GM12892 (cell line): ENCODE measurements around the gene CHRNA10. TPM values are rescaled to one million over a fixed set of nuclear protein-coding genes. Genes with fewer than 3 reads are reported as not detected.

Experiments
- DNase-seq: peaks from one replicate; pipeline ENCODE4 v3.0.0; 2011; ENCODE audit not compliant: insufficient read length
- FAIRE-seq: peaks from 2 replicates; lab custom pipeline; 2011; peaks lifted over from hg19 to GRCh38; lab: Jason Lieb, UNC
- POLR2A ChIP-seq: IDR thresholded peaks from 2 replicates; pipeline ENCODE4 v1.6.1; 2011; ENCODE audit warnings: low read depth, low read length, control low read depth
- POLR2AphosphoS5 ChIP-seq: IDR thresholded peaks from 2 replicates; pipeline ENCODE4 v1.6.1; 2011; ENCODE audit warnings: low read depth, low read length, control low read depth
- TAF1 ChIP-seq: IDR thresholded peaks from 2 replicates; pipeline ENCODE4 v1.6.1; 2011; ENCODE audit warnings: low read depth, mild to moderate bottlenecking, control low read depth, low read length, borderline replicate concordance
- polyA plus RNA-seq: library from polyadenylated mRNA; unstranded; fragments of >200 nt; gene quantifications from one replicate; pipeline ENCODE4 v1.2.1, GENCODE V29; 2012; ENCODE audit warnings: missing spikeins, inconsistent platforms; ENCODE audit not compliant: missing spikeins

Gene CHRNA10, protein sequence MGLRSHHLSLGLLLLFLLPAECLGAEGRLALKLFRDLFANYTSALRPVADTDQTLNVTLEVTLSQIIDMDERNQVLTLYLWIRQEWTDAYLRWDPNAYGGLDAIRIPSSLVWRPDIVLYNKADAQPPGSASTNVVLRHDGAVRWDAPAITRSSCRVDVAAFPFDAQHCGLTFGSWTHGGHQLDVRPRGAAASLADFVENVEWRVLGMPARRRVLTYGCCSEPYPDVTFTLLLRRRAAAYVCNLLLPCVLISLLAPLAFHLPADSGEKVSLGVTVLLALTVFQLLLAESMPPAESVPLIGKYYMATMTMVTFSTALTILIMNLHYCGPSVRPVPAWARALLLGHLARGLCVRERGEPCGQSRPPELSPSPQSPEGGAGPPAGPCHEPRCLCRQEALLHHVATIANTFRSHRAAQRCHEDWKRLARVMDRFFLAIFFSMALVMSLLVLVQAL
- 0.53 TPM for polyA plus RNA-seq

- TF ChIP-seq POLR2AphosphoS5 (no peak), TAF1 (no peak), POLR2A (no peak)
- DNase-seq, result no peak
- no peak for FAIRE-seq
These were observed at the start of gene CHRNA10 for GRCh38 chr11:3671334-3672254. Gene CHRNA10 (minus strand): TSS chr11:3671384. CDS start chr11:3671312, 72 bp downstream.

DNA sequence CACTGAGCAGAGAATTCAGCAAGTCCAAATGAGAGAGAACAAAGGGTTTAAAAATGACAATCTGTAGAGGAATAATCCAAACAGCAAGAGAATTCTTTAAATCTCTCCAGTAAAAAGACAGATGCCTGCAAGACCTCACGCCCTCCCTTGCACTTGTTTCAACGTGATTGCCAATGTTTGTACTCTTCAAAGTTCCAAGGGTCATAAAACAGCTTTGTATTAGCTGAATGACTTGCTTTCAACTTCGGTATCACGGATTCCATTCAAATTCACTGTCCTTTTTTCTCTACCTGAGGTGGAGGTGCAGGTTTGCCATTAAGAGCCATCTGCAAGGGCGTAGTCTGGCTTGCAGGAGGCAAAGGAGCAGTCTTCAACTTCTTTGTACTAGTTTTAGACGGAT, 41.1 kb upstream of the CHRNA10 start:
- TF ChIP-seq TAF1, result no peak
- TF ChIP-seq POLR2A, result no peak
- TF ChIP-seq POLR2AphosphoS5, result no peak
- DNase-seq, result no peak
- no peak for FAIRE-seq

DNA sequence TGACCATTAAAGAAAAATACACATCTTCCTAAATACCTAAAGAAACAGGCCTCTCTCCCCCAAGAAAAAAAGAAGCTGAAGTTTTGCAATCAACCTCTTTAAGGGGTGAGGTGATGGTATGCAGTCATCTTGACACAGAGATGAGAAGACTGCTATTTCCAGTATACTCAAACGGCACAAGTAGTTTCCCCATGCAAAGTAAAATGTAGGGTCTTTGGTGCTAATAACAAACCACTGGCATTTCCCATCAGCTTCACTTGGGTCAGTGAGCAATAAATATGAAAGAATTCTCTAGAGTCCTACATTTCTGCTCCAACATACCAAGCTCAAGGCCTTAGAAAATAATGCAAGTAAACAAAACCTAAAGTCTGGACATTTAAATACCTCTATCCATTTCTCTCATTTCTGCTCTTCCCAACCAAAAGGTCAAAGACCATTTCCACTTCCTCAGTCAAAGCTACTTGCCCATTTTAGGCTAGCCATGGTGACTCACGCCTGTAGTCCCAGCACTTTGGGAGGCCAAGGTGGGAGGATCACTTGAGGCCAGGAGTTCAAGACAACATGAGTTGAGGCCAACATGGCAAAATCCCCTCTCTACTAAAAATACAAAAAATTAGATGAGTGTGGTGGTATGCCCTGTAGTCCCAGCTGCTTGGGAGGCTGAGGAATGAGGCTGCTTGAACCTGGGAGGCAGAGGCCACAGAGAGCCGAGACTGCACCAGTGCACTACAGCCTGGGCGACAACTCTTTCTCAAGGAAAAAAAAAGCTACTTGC, 39.5 kb upstream of the CHRNA10 start:
- DNase-seq (no peak), FAIRE-seq (no peak)

GRCh38 chr11:3709977-3710376, 38.8 kb upstream of the CHRNA10 start:
- DNase-seq, result no peak

More for the DNA sequence above, 39.5 kb upstream of the CHRNA10 start:
- TF ChIP-seq POLR2A (no peak), POLR2AphosphoS5 (no peak), TAF1 (no peak)

GRCh38 chr11:3707176-3707575, 36.0 kb upstream of the CHRNA10 start:
- no peak for FAIRE-seq
- TF ChIP-seq POLR2A (no peak), TAF1 (no peak), POLR2AphosphoS5 (no peak)
- DNase-seq, result no peak

More at GRCh38 chr11:3709977-3710376, 38.8 kb upstream of the CHRNA10 start:
- no peak for TF ChIP-seq POLR2A
- no peak for TF ChIP-seq POLR2AphosphoS5
- no peak for TF ChIP-seq TAF1
- no peak for FAIRE-seq

- FAIRE-seq, result no peak
- TF ChIP-seq POLR2AphosphoS5, result no peak
- no peak for TF ChIP-seq TAF1
- TF ChIP-seq POLR2A, result no peak
- no peak for DNase-seq
These were observed 32.2 kb upstream of the CHRNA10 start for GRCh38 chr11:3703383-3703782.

GRCh38 chr11:3700910-3701309, 29.7 kb upstream of the CHRNA10 start:
- no peak for TF ChIP-seq POLR2AphosphoS5
- no peak for TF ChIP-seq TAF1
- TF ChIP-seq POLR2A, result no peak
- FAIRE-seq (no peak), DNase-seq (no peak)

DNA sequence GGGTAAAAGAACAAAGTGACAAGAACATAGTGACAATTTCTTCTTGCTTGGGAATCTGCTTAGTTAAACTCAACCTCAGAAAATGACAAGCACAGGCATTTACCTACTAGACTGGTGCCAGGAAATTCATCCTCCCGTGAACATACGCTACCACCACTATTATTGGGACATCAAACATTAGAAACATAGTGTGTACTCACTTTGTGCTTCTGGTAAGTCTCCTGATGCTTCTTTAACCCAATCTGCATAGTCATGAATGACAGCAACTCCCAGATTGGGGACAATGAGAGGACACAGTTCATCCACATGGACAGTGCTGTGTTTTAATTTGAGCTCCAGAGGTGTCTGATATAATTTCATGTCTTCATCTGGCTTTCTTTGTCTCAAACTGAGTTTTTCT, 29.2 kb upstream of the CHRNA10 start:
- FAIRE-seq (no peak), DNase-seq (no peak)

DNA sequence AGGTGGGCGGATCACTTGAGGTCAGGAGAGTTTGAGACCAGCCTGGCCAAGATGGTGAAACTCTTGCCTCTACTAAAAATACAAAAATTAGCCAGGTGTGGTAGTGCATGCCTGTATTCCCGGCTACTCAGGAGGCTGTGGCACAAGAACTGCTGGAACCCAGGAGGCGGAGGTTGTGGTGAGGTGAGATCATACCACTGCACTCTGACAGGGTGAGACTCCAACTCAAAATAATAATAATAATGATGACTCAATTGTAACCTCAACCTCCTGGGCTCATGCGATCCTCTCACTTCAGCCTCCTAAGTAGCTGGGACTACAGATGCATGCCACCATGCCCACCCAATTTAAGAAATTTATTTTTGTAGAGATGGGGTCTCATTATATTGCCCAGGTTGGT, 15.6 kb upstream of the CHRNA10 start:
- TF ChIP-seq TAF1, result no peak
- no peak for TF ChIP-seq POLR2AphosphoS5
- no peak for FAIRE-seq
- no peak for DNase-seq

More for the DNA sequence above, 29.2 kb upstream of the CHRNA10 start:
- no peak for TF ChIP-seq POLR2A
- no peak for TF ChIP-seq POLR2AphosphoS5
- TF ChIP-seq TAF1, result no peak

DNA sequence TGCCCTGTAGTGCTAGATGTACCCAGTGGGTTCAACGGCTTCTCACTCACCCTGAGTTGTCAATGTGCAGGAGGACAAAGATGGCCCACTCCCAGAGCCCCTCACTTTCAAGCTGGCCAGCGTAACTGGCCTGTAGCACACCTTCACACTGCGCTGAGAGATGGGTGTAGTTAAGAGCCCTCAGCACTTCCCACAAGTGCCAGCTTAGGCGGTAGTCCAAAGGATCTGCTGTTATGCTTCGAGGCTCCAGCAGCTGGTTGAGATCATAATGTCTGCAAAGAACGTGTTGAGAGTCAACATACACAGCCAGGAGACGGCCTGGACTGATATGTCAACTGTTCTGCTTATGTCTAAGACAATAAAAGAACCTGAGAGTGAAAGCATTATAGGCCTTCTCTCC, 14.7 kb upstream of the CHRNA10 start:
- DNase-seq (no peak), FAIRE-seq (no peak)
- no peak for TF ChIP-seq TAF1
- no peak for TF ChIP-seq POLR2AphosphoS5
- no peak for TF ChIP-seq POLR2A

DNA sequence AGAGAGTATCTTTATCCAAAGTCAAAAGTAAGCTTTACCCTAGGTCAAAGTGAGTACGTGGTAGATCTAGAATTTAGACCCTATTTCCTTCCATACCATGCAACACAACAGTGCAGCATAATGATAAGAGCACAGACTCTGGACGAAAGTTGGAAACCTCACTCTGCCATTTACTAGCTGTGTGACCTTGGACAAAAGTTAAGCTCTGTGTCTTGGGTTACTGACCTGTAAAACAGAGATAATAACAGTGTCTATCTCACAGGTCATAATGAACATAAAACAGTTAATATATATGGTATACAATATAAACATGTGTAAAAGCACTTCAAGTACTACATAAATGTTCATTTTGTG, 13.6 kb upstream of the CHRNA10 start:
- peak; percentile 46 for FAIRE-seq
- no peak for DNase-seq

More for the DNA sequence above, 13.6 kb upstream of the CHRNA10 start:
- TF ChIP-seq POLR2AphosphoS5 (no peak), TAF1 (no peak), POLR2A (no peak)
